Gastroesophageal sphincter (tissue), 4 donors: ENCODE results near the gene IFT81. TPM values are rescaled to one million over a fixed set of nuclear protein-coding genes. Genes with fewer than 3 reads are reported as not detected.

Experiments
- ATAC-seq: fragments of 150-250 bp; one replicate; pipeline ENCODE4 v1.9.1; 2016; ENCODE audit warnings: mild to moderate bottlenecking, moderate library complexity
- H3K27ac ChIP-seq, 4 donors: fragments of 200-600 bp; sonication (generic) in 3 of 4; 1 replicate in 3 of 4; 2 replicates in 1 of 4; pipeline ENCODE4 v1.5.1; 2016 to 2019
- H3K27me3 ChIP-seq: fragments of 200-600 bp; sonication (generic); one replicate; pipeline ENCODE4 v1.5.1; 2019
- H3K36me3 ChIP-seq, 2 donors: fragments of 200-600 bp; sonication (generic); one replicate each; pipeline ENCODE4 v1.5.1; 2019; ENCODE audit warnings: control low read depth in 1 of 2
- H3K4me1 ChIP-seq, 3 donors: fragments of 200-600 bp; sonication (generic); 1 replicate in 2 of 3; 2 replicates in 1 of 3; pipeline ENCODE4 v1.5.1; 2016 to 2019; ENCODE audit warnings: control low read depth in 2 of 3
- H3K4me3 ChIP-seq, 2 donors: fragments of 200-600 bp; sonication (generic); one replicate each; pipeline ENCODE4 v1.5.1; 2019; ENCODE audit warnings: mild to moderate bottlenecking in 1 of 2, moderate library complexity in 1 of 2
- H3K9me3 ChIP-seq, 3 donors: fragments of 200-600 bp; sonication (generic); one replicate each; pipeline ENCODE4 v1.5.1; 2017 to 2019; ENCODE audit warnings: control low read depth in 2 of 3
- CTCF ChIP-seq, 4 experiments: fragments of 200-600 bp in 2 of 4; fragments of 450-650 bp in 2 of 4; sonication (generic) in 1 of 4; IDR thresholded peaks; one replicate each; pipeline ENCODE4 v1.5.1; 2017 to 2019; ENCODE audit warnings: antibody characterized with exemption in 4 of 4, mild to moderate bottlenecking in 2 of 4, moderate library complexity in 2 of 4
- EP300 ChIP-seq: sonication (generic); formaldehyde crosslinking; IDR thresholded peaks from one replicate; pipeline ENCODE4 v1.6.1; 2017; ENCODE audit warnings: antibody characterized with exemption, mild to moderate bottlenecking
- POLR2A ChIP-seq, 2 donors: fragments of 450-650 bp; IDR thresholded peaks; one replicate each; pipeline ENCODE4 v1.6.1; 2017; ENCODE audit warnings: antibody characterized with exemption in 2 of 2, mild to moderate bottlenecking in 2 of 2, moderate library complexity in 1 of 2
- POLR2AphosphoS5 ChIP-seq: sonication (generic); formaldehyde crosslinking; IDR thresholded peaks from one replicate; pipeline ENCODE4 v1.6.1; 2017; ENCODE audit warnings: antibody characterized with exemption
- WGBS, 2 donors: methylation state at CpG; one replicate each; pipeline ENCODE4 v1.1.5; 2018; ENCODE audit warnings: low coverage in 1 of 2; 5-methylcytosine and 5-hydroxymethylcytosine counted together
- total RNA-seq, 4 donors: library from RNA; depleted of rRNA; stranded (reverse); fragments of >200 nt; gene quantifications; one replicate each; pipeline ENCODE4 v1.1.0, GENCODE V29; 2016

The IFT81 gene
- total RNA-seq, 4 donors from 2014 or later, result 16.0 to 40.0 (median 20.7) TPM

GRCh38 chr12:110108309-110109036 is 15.7 kb upstream of the IFT81 start:
- Histone ChIP-seq H3K27ac (peak overlapping the region; percentile 88 to 95 (median 91)), H3K36me3 (no peaks in the 10 kb centered on the region), H3K9me3 (no peaks in the 10 kb centered on the region), H3K4me1 (peaks cover 5 to 77% (median 22%) of the 10 kb centered on the region in 3 donors), H3K4me3 (no peak overlapping the region), H3K27me3 (no peaks in the 10 kb centered on the region)
- WGBS, 2 donors, result 38 to 59% methylated on average over 4 to 8 of the region's 8 CpGs
- no peak for TF ChIP-seq EP300
- no peak for TF ChIP-seq POLR2AphosphoS5
- no peak for TF ChIP-seq POLR2A (IDR thresholded peaks at IDR 0.05)
- no peak for TF ChIP-seq CTCF (IDR thresholded peaks at IDR 0.05)
- ATAC-seq, result no peak

DNA sequence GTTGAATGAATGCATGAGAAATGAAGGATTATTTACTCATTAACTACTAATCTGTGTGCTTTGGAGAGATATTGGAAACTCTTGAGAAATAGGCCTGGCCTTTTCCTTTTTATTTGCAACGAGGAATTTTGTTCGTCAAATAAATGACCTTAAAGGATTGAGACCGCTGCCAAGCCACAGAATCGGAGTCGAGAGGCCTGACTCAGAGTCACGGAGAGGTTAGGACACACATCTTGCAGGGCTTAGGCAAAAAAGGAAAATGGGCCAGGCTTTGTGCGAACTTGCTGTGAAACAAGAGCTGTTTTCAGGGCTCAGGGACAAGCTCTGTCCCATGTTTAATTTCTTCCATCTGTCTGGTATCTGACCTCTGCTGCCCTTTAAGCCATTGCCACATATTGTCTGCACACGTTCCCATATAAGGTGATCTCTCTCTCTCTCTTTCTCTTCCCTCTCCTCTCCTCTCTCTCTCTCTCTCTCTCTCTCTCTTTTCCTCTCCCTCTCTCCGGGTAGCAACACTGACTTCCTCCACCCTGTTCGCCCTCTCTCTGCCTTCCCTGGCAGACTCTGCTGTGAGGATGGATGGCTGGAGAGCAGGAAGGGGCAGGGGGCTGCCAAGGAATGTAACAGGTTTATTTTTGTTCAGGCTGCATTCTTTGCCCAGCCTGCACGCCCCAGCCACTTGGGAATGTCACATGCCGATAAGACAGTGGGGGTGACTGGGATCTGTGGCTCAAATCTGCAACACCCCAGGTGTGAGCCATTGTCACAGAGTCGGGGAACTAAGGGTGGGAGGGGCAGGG is 14.9 kb upstream of the IFT81 start:
- no peaks in the 10 kb centered on the region for H3K9me3 ChIP-seq
- 4 to 15% methylated on average over 10 of the region's 13 CpGs for WGBS, 2 donors
- peak overlapping the region in 1 of 2 donors; percentile 24 for H3K4me3 ChIP-seq
- no peaks in the 10 kb centered on the region for H3K36me3 ChIP-seq
- peak; percentile 93 for ATAC-seq
- peaks cover 5 to 78% (median 22%) of the 10 kb centered on the region in 3 donors for H3K4me1 ChIP-seq
- no peaks in the 10 kb centered on the region for H3K27me3 ChIP-seq
- TF ChIP-seq EP300, result peak; percentile 48
- TF ChIP-seq POLR2A (IDR thresholded peaks at IDR 0.05), result no peak
- TF ChIP-seq CTCF (IDR thresholded peaks at IDR 0.05), result peak in 3 of 4 experiments; percentile 8 to 56 (median 55)
- TF ChIP-seq POLR2AphosphoS5, result peak; percentile 98
- H3K27ac ChIP-seq, result peak overlapping the region; percentile 88 to 95 (median 91)

GRCh38 chr12:110109837-110110535 is 14.2 kb upstream of the IFT81 start:
- no peaks in the 10 kb centered on the region for H3K9me3 ChIP-seq
- no peaks in the 10 kb centered on the region for H3K27me3 ChIP-seq
- H3K27ac ChIP-seq, result peak overlapping the region; percentile 88 to 95 (median 91)
- 54 to 60% methylated on average over 2 of the region's 2 CpGs for whole genome bisulfite sequencing, 2 donors
- no peak for ATAC-seq
- no peak for TF ChIP-seq POLR2AphosphoS5
- no peaks in the 10 kb centered on the region for H3K36me3 ChIP-seq
- peaks cover 5 to 78% (median 22%) of the 10 kb centered on the region in 3 donors for H3K4me1 ChIP-seq
- peak overlapping the region in 1 of 2 donors; percentile 24 for H3K4me3 ChIP-seq

DNA sequence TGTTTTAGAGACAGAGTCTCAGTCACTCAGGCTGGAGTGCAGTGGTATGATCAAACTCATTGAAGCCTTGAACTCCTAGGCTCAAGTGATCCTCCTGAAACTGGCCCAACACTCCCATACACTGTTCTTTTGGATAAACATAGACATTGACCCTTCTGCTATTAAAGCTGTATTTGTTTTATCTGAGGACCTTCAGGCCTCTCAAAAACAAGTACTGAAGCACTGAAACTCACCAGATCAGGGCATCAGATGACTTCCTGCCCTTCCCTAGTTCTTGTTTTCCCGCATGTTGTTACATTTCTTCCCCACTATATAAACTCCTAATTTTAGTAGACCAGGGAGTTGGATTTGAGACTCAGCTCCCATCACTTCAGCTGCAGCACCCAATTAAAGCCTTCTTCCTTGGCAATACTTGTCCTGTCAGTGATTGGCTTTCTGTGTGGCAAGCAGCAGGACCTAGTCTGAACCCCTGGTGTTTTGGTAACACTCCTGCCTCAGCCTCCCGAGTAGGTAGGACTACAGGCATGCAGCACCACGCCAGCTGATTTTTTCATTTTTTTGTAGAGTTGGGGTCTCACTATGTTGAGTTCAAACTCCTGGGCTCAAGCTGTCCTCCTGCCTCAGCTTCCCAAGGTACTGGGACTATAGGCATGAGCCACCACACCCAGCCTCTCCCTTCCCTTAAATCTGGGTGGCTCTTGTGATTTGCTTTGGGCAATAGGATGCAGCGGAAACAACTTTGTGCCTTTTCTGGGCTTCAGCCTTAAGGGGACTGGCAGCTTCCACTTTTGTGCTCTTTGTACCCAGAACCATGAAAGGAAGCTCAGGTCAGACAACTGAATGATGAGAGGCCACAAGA is 12.5 kb upstream of the IFT81 start:
- H3K36me3 ChIP-seq, result no peaks in the 10 kb centered on the region
- no peaks in the 10 kb centered on the region for H3K9me3 ChIP-seq
- H3K4me1 ChIP-seq, result peaks cover 5 to 65% (median 22%) of the 10 kb centered on the region in 3 donors
- no peaks in the 10 kb centered on the region for H3K27me3 ChIP-seq
- TF ChIP-seq POLR2A (IDR thresholded peaks at IDR 0.05) (no peak), CTCF (IDR thresholded peaks at IDR 0.05) (no peak), POLR2AphosphoS5 (no peak), EP300 (no peak)
- H3K27ac ChIP-seq, result peak overlapping the region in 3 of 4 donors; percentile 59 to 92 (median 88)
- no peak for ATAC-seq
- WGBS, 2 donors, result 58 to 60% methylated on average over 2 to 3 of the region's 4 CpGs
- H3K4me3 ChIP-seq, result no peak overlapping the region
